Mesodermal cell (in vitro differentiated cells): ENCODE measurements around the gene ZRANB2.

Experiments
- H3K27ac ChIP-seq: 2 replicates; pipeline ENCODE4 v1.7.0; 2013; ENCODE audit warnings: mild to moderate bottlenecking, low read depth, low read length, moderate library complexity; ENCODE audit not compliant: severe bottlenecking
- H3K36me3 ChIP-seq: 2 replicates; pipeline ENCODE4 v1.7.1; 2013; ENCODE audit warnings: mild to moderate bottlenecking, low read length, moderate library complexity; ENCODE audit not compliant: control insufficient read depth, insufficient read depth
- H3K4me1 ChIP-seq: one replicate; pipeline ENCODE4 v1.7.1; 2013; ENCODE audit warnings: mild to moderate bottlenecking, low read length; ENCODE audit not compliant: insufficient read depth, control insufficient read depth, poor library complexity, severe bottlenecking
- H3K4me3 ChIP-seq: 2 replicates; pipeline ENCODE4 v1.7.0; 2013; ENCODE audit warnings: low read length, control low read depth, mild to moderate bottlenecking; ENCODE audit not compliant: insufficient read depth, poor library complexity, severe bottlenecking; ENCODE audit errors: extremely low read depth
- H3K9me3 ChIP-seq: 2 replicates; pipeline ENCODE4 v1.7.1; 2013; ENCODE audit warnings: mild to moderate bottlenecking, low read length, moderate library complexity; ENCODE audit not compliant: control insufficient read depth
- WGBS, 2 experiments: methylation state at CpG; one replicate each; pipeline ENCODE4 v1.1.5; 2013; ENCODE audit warnings: missing lambda C conversion rate in 2 of 2; ENCODE audit not compliant: insufficient coverage in 2 of 2; 5-methylcytosine and 5-hydroxymethylcytosine counted together

Gene ZRANB2

DNA sequence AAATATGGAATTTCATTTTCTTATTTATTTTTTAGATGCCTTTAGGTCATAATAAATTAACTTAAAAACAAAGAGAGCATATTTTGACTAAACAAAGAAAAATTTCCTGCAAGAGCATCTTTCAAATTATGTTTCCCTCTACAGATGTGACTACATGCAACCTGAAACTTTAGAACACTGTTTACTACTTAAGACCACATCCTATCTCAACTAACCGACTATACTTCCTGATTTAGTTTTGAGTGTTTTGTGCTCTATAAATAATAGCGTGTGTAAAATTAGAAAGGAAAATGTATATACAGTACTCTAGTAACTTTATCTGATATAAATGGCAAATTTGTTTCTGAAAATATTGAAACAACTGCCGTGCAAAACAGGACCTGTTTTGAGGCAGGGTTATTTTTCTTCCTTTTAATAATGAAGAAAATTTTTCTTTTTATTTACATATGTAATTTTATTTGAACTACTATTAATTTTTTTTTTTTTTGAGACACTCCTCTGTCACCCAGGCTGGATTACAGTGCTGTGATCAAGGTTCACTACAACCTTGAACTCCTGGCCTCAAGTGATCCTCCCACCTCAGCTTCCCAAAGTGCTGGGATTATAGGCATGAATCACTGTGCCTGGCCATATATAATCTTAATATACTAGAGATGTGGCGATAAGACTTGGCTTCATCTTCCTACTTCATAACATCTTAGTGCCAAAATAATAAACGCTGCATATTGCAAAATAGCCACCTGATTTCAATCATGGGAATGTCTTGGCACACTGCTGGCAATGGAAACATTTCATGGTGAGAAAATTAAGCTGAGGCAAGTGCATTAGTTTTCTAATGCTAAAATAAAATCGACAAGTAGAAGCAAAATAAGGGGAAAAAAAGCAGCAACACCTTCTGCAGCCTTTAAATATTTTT lies 12.3 kb downstream of the ZRANB2 start:
- no peaks in the 10 kb centered on the region for H3K4me1 ChIP-seq
- H3K27ac ChIP-seq: no peak overlapping the region
- WGBS, 2 experiments: 100% methylated on average over 1 of the region's 6 CpGs; no CpG with 5 or more reads in 1 of the 2 experiments
- H3K4me3 ChIP-seq: no peak overlapping the region
- peaks cover 58% of the 10 kb centered on the region for H3K36me3 ChIP-seq
- H3K9me3 ChIP-seq: no peaks in the 10 kb centered on the region

DNA sequence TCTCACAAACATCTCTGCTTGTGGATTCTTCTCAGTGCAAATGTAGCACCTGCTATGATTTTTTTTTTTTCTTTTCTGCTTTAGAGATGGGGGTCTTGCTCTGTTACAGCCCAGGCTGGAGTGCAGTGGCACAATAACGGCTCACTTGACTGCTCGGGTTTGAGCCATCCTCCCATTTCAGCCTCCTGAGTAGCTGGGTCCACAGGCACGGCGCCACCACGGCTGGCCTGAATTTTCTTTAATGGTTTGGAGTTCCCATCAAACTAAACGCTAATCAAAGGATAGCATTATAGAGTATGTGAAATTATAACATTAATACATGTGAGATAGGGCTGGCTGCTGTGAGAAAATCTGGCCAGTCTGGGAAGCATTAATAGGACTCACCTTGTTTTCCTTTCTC lies 26.0 kb downstream of the ZRANB2 start:
- H3K36me3 ChIP-seq: peaks cover 28% of the 10 kb centered on the region
- no peaks in the 10 kb centered on the region for H3K9me3 ChIP-seq
- H3K27ac ChIP-seq: no peak overlapping the region
- no peak overlapping the region for H3K4me3 ChIP-seq
- no peaks in the 10 kb centered on the region for H3K4me1 ChIP-seq
- WGBS, 2 experiments: 67 to 79% methylated on average over 2 of the region's 6 CpGs

DNA sequence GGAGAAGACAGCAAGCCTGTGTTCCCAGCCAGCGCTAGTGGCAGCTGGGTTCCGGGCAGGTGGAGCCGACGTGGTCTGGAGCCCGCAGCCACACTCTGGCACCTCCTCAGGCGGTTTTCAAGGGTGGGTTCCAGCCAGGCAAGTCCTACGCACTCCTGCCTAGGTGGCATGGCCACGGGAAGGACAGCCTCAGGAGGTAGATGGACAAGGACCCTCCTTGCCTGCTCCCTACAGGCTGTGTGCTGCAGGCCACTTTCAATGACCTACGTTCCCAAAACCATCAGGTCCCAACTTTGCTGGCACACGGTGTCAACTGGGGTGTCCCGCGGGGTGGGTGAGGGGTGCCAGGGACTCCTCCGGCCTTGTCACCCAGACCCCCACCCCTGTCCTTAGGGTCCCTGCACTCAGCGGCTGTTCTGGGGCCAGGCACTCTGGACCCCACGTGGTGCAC lies 26.5 kb downstream of the ZRANB2 start:
- peaks cover 26% of the 10 kb centered on the region for H3K36me3 ChIP-seq
- H3K9me3 ChIP-seq: no peaks in the 10 kb centered on the region
- no peak overlapping the region for H3K4me3 ChIP-seq
- no peaks in the 10 kb centered on the region for H3K4me1 ChIP-seq
- H3K27ac ChIP-seq: no peak overlapping the region
- WGBS, 2 experiments: 95 to 96% methylated on average over 13 to 15 of the region's 15 CpGs

DNA sequence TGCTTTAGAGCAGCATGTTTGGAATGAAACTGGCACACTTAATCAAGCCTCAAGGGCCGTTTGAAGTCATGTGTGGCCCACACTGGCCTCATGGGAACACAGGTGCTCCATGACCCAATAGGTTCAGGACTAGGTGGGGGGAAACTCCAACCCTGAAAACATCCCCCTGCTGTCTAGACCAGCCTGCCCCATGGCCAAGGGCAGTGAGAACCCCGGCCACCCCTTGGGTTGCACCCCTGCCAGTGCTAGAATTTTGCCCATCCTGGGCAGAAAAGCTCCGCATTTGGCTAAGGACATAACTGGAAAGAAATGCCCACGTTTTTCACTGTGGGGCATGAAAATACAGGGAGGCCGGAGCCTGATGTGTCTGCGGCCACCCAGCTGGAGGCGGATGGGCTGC lies 27.1 kb downstream of the ZRANB2 start:
- 88 to 93% methylated on average over 6 of the region's 7 CpGs for WGBS, 2 experiments
- H3K36me3 ChIP-seq: peaks cover 20% of the 10 kb centered on the region
- no peaks in the 10 kb centered on the region for H3K9me3 ChIP-seq
- no peak overlapping the region for H3K4me3 ChIP-seq
- H3K4me1 ChIP-seq: no peaks in the 10 kb centered on the region
- H3K27ac ChIP-seq: no peak overlapping the region

DNA sequence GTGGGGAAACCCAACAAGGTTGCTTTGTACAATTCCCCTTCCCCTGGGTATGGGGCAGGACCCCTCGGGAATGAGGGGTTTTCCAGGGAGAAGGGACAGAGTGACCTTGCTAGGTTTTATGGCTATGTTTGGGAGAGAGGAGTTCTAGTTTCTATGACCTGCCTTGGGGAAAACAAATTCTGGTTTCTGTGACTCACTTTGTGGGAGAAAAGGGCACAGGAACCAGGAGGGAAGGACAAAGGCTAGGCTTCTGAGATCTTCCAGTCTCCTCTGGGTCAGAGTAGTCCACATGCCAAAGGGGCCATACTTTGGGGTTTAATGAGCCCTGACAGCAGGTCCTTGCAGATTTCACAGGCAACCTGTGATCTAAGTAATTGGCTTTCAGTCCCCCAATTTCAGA lies 27.7 kb downstream of the ZRANB2 start:
- no peaks in the 10 kb centered on the region for H3K9me3 ChIP-seq

DNA sequence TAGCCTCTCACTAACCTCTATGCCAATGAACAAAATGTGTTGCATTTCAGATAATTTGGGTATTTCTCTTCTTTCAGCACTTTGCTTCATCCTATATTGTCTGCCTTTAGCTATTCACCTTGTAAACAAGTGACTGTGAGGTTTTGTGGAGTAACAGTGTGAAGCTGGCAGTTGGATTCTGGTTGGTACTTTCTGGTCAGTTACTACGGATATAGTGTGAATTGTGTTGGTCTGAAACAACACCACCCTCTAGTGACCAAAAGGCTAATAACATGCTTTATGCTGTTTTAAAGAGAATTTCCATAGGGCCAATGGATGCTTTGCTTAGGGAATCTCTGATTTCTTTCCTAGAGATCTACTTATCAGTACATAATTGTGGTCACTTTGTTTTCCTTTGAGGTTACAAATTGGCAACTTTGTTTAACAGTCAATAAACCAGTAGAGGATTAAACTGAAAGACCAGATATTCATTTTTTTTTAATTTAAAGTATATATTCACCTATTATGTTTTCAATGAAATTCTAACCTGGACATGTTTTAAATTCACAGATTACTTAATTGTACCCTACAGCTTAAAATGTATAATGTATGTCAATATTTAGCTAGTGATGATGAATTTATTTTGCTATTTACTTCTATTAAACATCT lies 30.8 kb downstream of the ZRANB2 start:
- Histone ChIP-seq H3K4me1 (no peaks in the 10 kb centered on the region), H3K27ac (no peak overlapping the region), H3K9me3 (no peaks in the 10 kb centered on the region), H3K36me3 (no peaks in the 10 kb centered on the region), H3K4me3 (no peak overlapping the region)
- WGBS, 2 experiments: no CpG with 5 or more reads among the region's 1 CpG

More for the DNA sequence above, 27.7 kb downstream of the ZRANB2 start:
- Histone ChIP-seq H3K27ac (no peak overlapping the region), H3K4me3 (no peak overlapping the region), H3K4me1 (no peaks in the 10 kb centered on the region), H3K36me3 (peaks cover 15% of the 10 kb centered on the region)
- 100% methylated on average over 1 of the region's 1 CpG; no CpG with 5 or more reads in 1 of the 2 experiments for WGBS, 2 experiments

DNA sequence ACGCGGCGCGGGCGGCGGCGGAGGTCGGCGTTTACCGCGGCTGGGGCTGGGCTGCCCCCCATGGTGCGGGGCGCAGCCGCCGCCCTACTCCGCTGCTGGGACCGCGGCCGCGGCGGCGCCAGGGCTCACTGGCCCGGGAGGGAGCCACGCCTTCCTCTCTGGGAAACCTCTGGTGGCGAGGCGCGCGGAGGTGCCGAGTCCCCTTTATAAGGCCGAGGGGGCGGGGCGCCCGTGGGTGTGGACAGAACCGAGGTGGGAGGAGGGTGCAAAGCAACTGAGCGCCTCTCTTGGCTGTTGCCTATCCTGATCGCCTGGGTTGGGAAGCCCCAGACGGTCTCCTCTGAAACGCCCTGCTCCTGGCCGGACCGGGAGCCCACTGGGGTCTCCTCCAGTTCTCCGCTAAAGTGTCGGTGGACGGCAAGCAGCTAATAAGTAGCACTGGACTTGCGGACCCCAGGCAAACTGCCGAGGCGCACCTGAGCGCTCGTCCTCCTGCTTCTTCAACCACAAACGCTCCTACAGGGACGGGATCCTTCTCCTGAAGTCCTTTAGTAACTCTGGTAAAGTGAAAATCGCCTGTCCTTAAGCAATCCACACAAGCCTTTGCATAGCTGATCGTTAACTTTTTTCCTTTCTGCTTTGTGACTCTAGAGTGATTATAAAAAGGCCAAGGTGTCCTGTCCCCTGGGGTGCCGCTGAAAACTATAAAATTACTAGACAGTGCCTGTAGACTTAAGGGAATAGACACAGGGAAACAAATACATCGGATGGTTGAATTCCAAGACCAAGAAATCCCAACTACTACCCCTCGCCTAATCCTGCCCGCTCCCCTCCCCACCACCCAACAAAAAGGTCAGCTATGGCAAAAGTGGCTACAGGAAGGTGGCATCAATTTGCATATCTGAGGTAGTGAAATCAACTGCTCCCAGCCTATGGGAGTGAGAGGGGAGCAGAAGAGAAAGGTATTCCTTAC lies 32.9 kb downstream of the ZRANB2 start, which contains the start of gene PTGER3:
Gene PTGER3 (minus strand): TSS at position 182 of the 973 bp plus-strand sequence. CDS start 239 bp downstream, outside the sequence.
- H3K9me3 ChIP-seq: no peaks in the 10 kb centered on the region
- H3K36me3 ChIP-seq: no peaks in the 10 kb centered on the region
- peak within 1 kb of the TSS; percentile 42 for H3K4me3 ChIP-seq
- WGBS, 2 experiments: 0 to 5% methylated on average over 29 to 37 of the region's 56 CpGs
- no peaks in the 10 kb centered on the region for H3K4me1 ChIP-seq
- H3K27ac ChIP-seq: no peak within 1 kb of the TSS

DNA sequence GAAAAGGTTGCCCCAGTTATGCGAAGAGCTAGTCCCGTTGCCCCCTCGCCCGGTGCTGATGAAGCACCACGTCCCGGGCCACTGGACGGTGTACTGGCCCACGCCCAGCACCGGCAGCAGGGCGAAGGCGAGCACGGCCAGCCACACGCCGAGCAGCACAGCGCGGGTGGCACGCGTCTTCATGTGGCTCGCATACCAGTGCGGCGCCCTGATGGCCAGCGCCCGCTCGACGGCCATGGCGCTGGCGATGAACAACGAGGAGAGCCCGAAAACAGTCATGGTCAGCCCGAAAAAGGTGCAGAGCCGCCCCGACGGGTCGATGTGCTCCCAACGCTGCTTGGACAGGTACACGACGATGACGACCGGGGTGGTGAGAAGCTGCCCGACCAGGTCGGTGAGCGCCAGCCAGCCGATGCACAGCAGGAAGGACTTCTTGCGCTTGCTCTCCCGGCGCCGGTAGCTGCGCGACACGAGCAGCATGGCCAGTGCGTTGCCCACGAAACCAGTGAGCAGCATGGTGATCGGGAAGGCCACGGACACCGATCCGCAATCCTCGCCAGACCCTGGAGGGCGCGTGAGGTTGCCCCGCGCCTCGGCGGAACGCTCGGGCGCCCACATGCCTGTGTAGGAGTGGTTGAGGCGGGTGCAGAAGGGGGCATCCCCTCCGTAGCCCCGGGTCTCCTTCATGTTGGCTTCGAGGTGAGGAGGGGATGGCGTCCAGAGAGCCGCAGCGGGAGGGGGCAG lies 33.8 kb downstream of the ZRANB2 start:
- Histone ChIP-seq H3K9me3 (no peaks in the 10 kb centered on the region), H3K36me3 (no peaks in the 10 kb centered on the region), H3K4me1 (no peaks in the 10 kb centered on the region), H3K27ac (no peak overlapping the region), H3K4me3 (peak overlapping the region; percentile 42)
- 48 to 56% methylated on average over 58 to 70 of the region's 73 CpGs for WGBS, 2 experiments

DNA sequence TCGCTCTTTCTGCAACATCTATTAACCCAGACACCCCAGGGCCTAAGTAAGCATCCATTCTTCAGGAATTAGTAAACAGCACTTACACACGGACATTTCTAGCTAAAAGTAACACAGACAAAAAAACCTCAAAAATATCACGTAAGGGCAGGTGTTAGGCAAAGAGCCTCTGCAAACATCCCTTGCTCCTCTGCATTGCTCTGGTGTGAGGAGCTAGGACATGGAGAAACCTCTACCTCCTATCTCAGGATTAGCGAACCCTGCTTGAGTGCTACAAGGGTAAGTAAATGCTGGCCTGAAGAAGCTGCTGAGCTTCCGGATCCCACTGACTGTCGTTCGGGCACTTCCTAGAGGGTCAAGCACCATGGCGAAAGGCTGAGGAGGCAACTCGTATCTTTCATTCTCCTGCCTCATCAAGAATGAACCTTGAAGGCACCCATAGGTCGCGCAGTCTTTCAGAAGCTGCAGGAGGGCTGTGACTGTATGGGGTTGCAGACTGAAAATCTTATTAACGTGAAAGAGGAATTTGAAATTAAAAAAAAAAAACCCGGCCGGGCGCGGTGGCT lies 35.3 kb downstream of the ZRANB2 start:
- H3K36me3 ChIP-seq: no peaks in the 10 kb centered on the region
- 78 to 85% methylated on average over 5 to 7 of the region's 16 CpGs for WGBS, 2 experiments
- H3K4me1 ChIP-seq: no peaks in the 10 kb centered on the region
- H3K9me3 ChIP-seq: no peaks in the 10 kb centered on the region
- no peak overlapping the region for H3K27ac ChIP-seq
- H3K4me3 ChIP-seq: no peak overlapping the region
